HS-27A (cell line): ENCODE results near the gene CLDN2.

Source experiments
- DNase-seq: peaks from one replicate; pipeline ENCODE4 v3.0.0-alpha.2; 2012; ENCODE audit warnings: low read depth, missing footprints

The CLDN2 gene

GRCh38 chrX:106927023-106927422, 6.8 kb downstream of the CLDN2 start:
- DNase-seq: no peak

- no peak for DNase-seq
Measured at GRCh38 chrX:106927700-106928099, 7.5 kb downstream of the CLDN2 start.

- DNase-seq: no peak
Measured at GRCh38 chrX:106928227-106928626, 8.0 kb downstream of the CLDN2 start.

GRCh38 chrX:106931831-106932491, 11.8 kb downstream of the CLDN2 start:
- no peak for DNase-seq

- no peak for DNase-seq
Measured at GRCh38 chrX:106932492-106932923, 12.3 kb downstream of the CLDN2 start.

- no peak for DNase-seq
Measured at GRCh38 chrX:106932960-106933537, 12.8 kb downstream of the CLDN2 start.

GRCh38 chrX:106933538-106933961, 13.3 kb downstream of the CLDN2 start:
- DNase-seq: no peak

- DNase-seq: no peak
Measured at GRCh38 chrX:106935175-106935574, 15.0 kb downstream of the CLDN2 start.

- DNase-seq: no peak
Measured at GRCh38 chrX:106936246-106936645, 16.0 kb downstream of the CLDN2 start.

- DNase-seq: no peak
Measured at GRCh38 chrX:106939566-106939965, 19.4 kb downstream of the CLDN2 start.

GRCh38 chrX:106940068-106940467, 19.9 kb downstream of the CLDN2 start:
- DNase-seq: no peak

GRCh38 chrX:106946464-106946863, 26.3 kb downstream of the CLDN2 start:
- no peak for DNase-seq

- DNase-seq: no peak
Measured at GRCh38 chrX:106948641-106949040, 28.4 kb downstream of the CLDN2 start.

- no peak for DNase-seq
Measured at GRCh38 chrX:106949366-106949765, 29.2 kb downstream of the CLDN2 start.

- DNase-seq: no peak
Measured at GRCh38 chrX:106950381-106950780, 30.2 kb downstream of the CLDN2 start.

- no peak for DNase-seq
Measured at GRCh38 chrX:106951230-106951629, 31.0 kb downstream of the CLDN2 start.

- DNase-seq: no peak
Measured at GRCh38 chrX:106952089-106952488, 31.9 kb downstream of the CLDN2 start.

GRCh38 chrX:106952538-106952937, 32.3 kb downstream of the CLDN2 start:
- no peak for DNase-seq

GRCh38 chrX:106952988-106953387, 32.8 kb downstream of the CLDN2 start:
- DNase-seq: no peak

GRCh38 chrX:106954041-106954440, 33.8 kb downstream of the CLDN2 start:
- no peak for DNase-seq

GRCh38 chrX:106955004-106955772, 35.0 kb downstream of the CLDN2 start:
- no peak for DNase-seq

GRCh38 chrX:106957856-106958255, 37.7 kb downstream of the CLDN2 start:
- no peak for DNase-seq

GRCh38 chrX:106959901-106960300, 39.7 kb downstream of the CLDN2 start:
- no peak for DNase-seq
